Measurements from ENCODE around the gene PRM3.

The PRM3 gene

GRCh38 chr16:11236461-11237254 is 36.8 kb downstream of the PRM3 start:
- no peak overlapping the region for H3K4me3 ChIP-seq (ENCODE audit: low read depth, low read length)
- no peaks in the 10 kb centered on the region for H3K36me3 ChIP-seq (replicated peaks)
- in situ Hi-C loops (cut with HindIII; ENCODE audit: low pct_ligation_motif_present, low sequenced_read_pairs) = no loop called here
- no peaks in the 10 kb centered on the region for H3K27me3 ChIP-seq (replicated peaks)
- no peak overlapping the region for H3K27ac ChIP-seq
- no peak for DNase-seq
- TF ChIP-seq CTCF (IDR thresholded peaks at IDR 0.05; ENCODE audit: low read depth, low read length, missing control alignments) = no peak

GRCh38 chr16:11235703-11235991 is 37.8 kb downstream of the PRM3 start:
- Histone ChIP-seq H3K27ac (no peak overlapping the region), H3K4me3 (ENCODE audit: low read depth, low read length) (no peak overlapping the region), H3K36me3 (replicated peaks) (no peaks in the 10 kb centered on the region), H3K27me3 (replicated peaks) (no peaks in the 10 kb centered on the region)
- no peak for DNase-seq
- no peak for TF ChIP-seq CTCF (IDR thresholded peaks at IDR 0.05; ENCODE audit: low read depth, low read length, missing control alignments)
- in situ Hi-C loops (cut with HindIII; ENCODE audit: low pct_ligation_motif_present, low sequenced_read_pairs) = no loop called here

- Histone ChIP-seq H3K4me3 (ENCODE audit: low read depth, low read length) (no peak overlapping the region), H3K27ac (no peak overlapping the region), H3K36me3 (replicated peaks) (no peaks in the 10 kb centered on the region), H3K27me3 (replicated peaks) (no peaks in the 10 kb centered on the region)
- TF ChIP-seq CTCF (IDR thresholded peaks at IDR 0.05; ENCODE audit: low read depth, low read length, missing control alignments) = no peak
- in situ Hi-C loops (cut with HindIII; ENCODE audit: low pct_ligation_motif_present, low sequenced_read_pairs) = no loop called here
- DNase-seq = no peak
These were observed 38.3 kb downstream of the PRM3 start for GRCh38 chr16:11234884-11235702.

DNA sequence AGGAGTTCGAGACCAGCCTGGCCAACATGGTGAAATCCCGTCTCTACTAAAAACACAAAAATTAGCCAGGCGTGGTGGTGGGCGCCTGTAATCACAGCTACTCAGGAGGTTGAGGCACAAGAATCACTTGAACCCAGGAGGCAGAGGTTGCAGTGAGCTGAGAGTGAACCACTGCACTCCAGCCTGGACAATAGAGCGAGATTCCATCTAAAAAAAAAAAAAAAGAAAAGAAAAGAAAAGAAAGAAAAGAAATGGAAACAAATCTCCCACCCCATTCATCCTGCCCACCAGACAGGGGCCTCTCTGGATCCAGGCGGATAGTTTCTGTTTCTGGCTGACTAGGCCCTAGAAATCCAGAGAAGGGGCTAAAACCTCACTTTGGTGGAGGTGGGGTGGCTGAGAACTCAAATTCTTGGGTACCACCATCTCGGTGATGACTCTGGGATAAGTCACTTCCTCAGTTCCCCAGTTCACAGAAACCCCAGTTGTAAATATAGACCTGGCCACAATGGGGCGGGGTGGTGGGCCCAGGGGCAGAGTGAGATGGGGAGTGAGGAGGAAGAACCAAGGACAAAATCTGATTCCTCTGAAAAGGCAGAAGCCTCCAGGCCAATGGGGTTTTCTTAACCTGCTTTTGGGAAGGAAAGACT is 39.6 kb downstream of the PRM3 start:
- no peak for DNase-seq
- H3K27ac ChIP-seq = no peak overlapping the region
- H3K4me3 ChIP-seq (ENCODE audit: low read depth, low read length) = no peak overlapping the region
- in situ Hi-C loops (cut with HindIII; ENCODE audit: low pct_ligation_motif_present, low sequenced_read_pairs) = no loop called here
- no peaks in the 10 kb centered on the region for H3K36me3 ChIP-seq (replicated peaks)
- no peak for TF ChIP-seq CTCF (IDR thresholded peaks at IDR 0.05; ENCODE audit: low read depth, low read length, missing control alignments)
- H3K27me3 ChIP-seq (replicated peaks) = no peaks in the 10 kb centered on the region

- no peak for DNase-seq
- no peak overlapping the region for H3K4me3 ChIP-seq (ENCODE audit: low read depth, low read length)
- TF ChIP-seq CTCF (IDR thresholded peaks at IDR 0.05; ENCODE audit: low read depth, low read length, missing control alignments) = no peak
- no peaks in the 10 kb centered on the region for H3K27me3 ChIP-seq (replicated peaks)
- no peak overlapping the region for H3K27ac ChIP-seq
- in situ Hi-C loops (cut with HindIII; ENCODE audit: low pct_ligation_motif_present, low sequenced_read_pairs) = no loop called here
- no peaks in the 10 kb centered on the region for H3K36me3 ChIP-seq (replicated peaks)
These were observed 40.3 kb downstream of the PRM3 start for GRCh38 chr16:11232852-11233726.
